ENCODE data around the gene GPR139. TPM values are rescaled to one million over a fixed set of nuclear protein-coding genes. Genes with fewer than 3 reads are reported as not detected.

Gene GPR139
- total and polyA plus RNA-seq, 5 donors from 2014 or later: not detected

GRCh38 chr16:20001856-20002707, 71.6 kb downstream of the GPR139 start:
- H3K36me3 Mint-ChIP-seq: no peaks in the 10 kb centered on the region
- DNase-seq (no peak), ATAC-seq (ENCODE audit: low read depth in 2 of 2) (no peak)
- no peaks in the 10 kb centered on the region for H3K27me3 ChIP-seq (ENCODE audit: control insufficient read depth, insufficient read depth, low read length)
- H3K9me3 Mint-ChIP-seq: peaks cover 0 to 4% (median 1%) of the 10 kb centered on the region in 7 donors
- no peaks in the 10 kb centered on the region for H3K36me3 ChIP-seq (ENCODE audit: control insufficient read depth, insufficient read depth, low read length)
- H3K27ac Mint-ChIP-seq: no peak overlapping the region
- no peak overlapping the region for H3K4me3 ChIP-seq (ENCODE audit: low read depth, low read length)
- H3K9me3 ChIP-seq (ENCODE audit: control insufficient read depth in 2 of 2, low read length in 2 of 2): no peaks in the 10 kb centered on the region
- H3K27me3 Mint-ChIP-seq: no peaks in the 10 kb centered on the region
- no peak overlapping the region for H3K27ac ChIP-seq (ENCODE audit: insufficient read depth, low read length, poor library complexity, severe bottlenecking)
- H3K4me1 ChIP-seq (ENCODE audit: control insufficient read depth, insufficient read depth, low read length, poor library complexity, severe bottlenecking): no peaks in the 10 kb centered on the region
- H3K4me1 Mint-ChIP-seq: no peaks in the 10 kb centered on the region
- H3K4me3 Mint-ChIP-seq: no peak overlapping the region

- no peaks in the 10 kb centered on the region for H3K36me3 Mint-ChIP-seq
- no peak for DNase-seq
- H3K4me1 Mint-ChIP-seq: no peaks in the 10 kb centered on the region
- no peak for ATAC-seq (ENCODE audit: low read depth in 2 of 2)
- H3K4me3 Mint-ChIP-seq: no peak overlapping the region
- Histone ChIP-seq H3K4me1 (ENCODE audit: control insufficient read depth, insufficient read depth, low read length, poor library complexity, severe bottlenecking) (no peaks in the 10 kb centered on the region), H3K27ac (ENCODE audit: insufficient read depth, low read length, poor library complexity, severe bottlenecking) (no peak overlapping the region), H3K9me3 (ENCODE audit: control insufficient read depth in 2 of 2, low read length in 2 of 2) (no peaks in the 10 kb centered on the region), H3K36me3 (ENCODE audit: control insufficient read depth, insufficient read depth, low read length) (no peaks in the 10 kb centered on the region), H3K27me3 (ENCODE audit: control insufficient read depth, insufficient read depth, low read length) (no peaks in the 10 kb centered on the region), H3K4me3 (ENCODE audit: low read depth, low read length) (no peak overlapping the region)
- no peak overlapping the region for H3K27ac Mint-ChIP-seq
- peaks cover 0 to 1% (median 0%) of the 10 kb centered on the region in 7 donors for H3K9me3 Mint-ChIP-seq
- no peaks in the 10 kb centered on the region for H3K27me3 Mint-ChIP-seq
Observed at GRCh38 chr16:19997734-19998133, 76.0 kb downstream of the GPR139 start.

- Mint-ChIP-seq H3K4me1 (no peaks in the 10 kb centered on the region), H3K9me3 (peaks cover 0 to 1% (median 0%) of the 10 kb centered on the region in 7 donors), H3K27me3 (no peaks in the 10 kb centered on the region), H3K27ac (no peak overlapping the region), H3K36me3 (no peaks in the 10 kb centered on the region), H3K4me3 (no peak overlapping the region)
- no peak overlapping the region for H3K4me3 ChIP-seq (ENCODE audit: low read depth, low read length)
- ATAC-seq (ENCODE audit: low read depth in 2 of 2) (no peak), DNase-seq (no peak)
- no peak overlapping the region for H3K27ac ChIP-seq (ENCODE audit: insufficient read depth, low read length, poor library complexity, severe bottlenecking)
- H3K4me1 ChIP-seq (ENCODE audit: control insufficient read depth, insufficient read depth, low read length, poor library complexity, severe bottlenecking): no peaks in the 10 kb centered on the region
- no peaks in the 10 kb centered on the region for H3K36me3 ChIP-seq (ENCODE audit: control insufficient read depth, insufficient read depth, low read length)
- H3K9me3 ChIP-seq (ENCODE audit: control insufficient read depth in 2 of 2, low read length in 2 of 2): no peaks in the 10 kb centered on the region
- H3K27me3 ChIP-seq (ENCODE audit: control insufficient read depth, insufficient read depth, low read length): no peaks in the 10 kb centered on the region
Observed at GRCh38 chr16:19997264-19997663, 76.4 kb downstream of the GPR139 start.

- Histone ChIP-seq H3K27ac (ENCODE audit: insufficient read depth, low read length, poor library complexity, severe bottlenecking) (no peak overlapping the region), H3K36me3 (ENCODE audit: control insufficient read depth, insufficient read depth, low read length) (no peaks in the 10 kb centered on the region), H3K4me1 (ENCODE audit: control insufficient read depth, insufficient read depth, low read length, poor library complexity, severe bottlenecking) (no peaks in the 10 kb centered on the region), H3K4me3 (ENCODE audit: low read depth, low read length) (no peak overlapping the region), H3K27me3 (ENCODE audit: control insufficient read depth, insufficient read depth, low read length) (no peaks in the 10 kb centered on the region), H3K9me3 (ENCODE audit: control insufficient read depth in 2 of 2, low read length in 2 of 2) (no peaks in the 10 kb centered on the region)
- Mint-ChIP-seq H3K27ac (no peak overlapping the region), H3K9me3 (peaks cover 0 to 2% (median 0%) of the 10 kb centered on the region in 7 donors), H3K4me3 (no peak overlapping the region), H3K27me3 (peaks cover under 1% of the 10 kb centered on the region), H3K4me1 (no peaks in the 10 kb centered on the region), H3K36me3 (no peaks in the 10 kb centered on the region)
- DNase-seq (no peak), ATAC-seq (ENCODE audit: low read depth in 2 of 2) (no peak)
Observed at GRCh38 chr16:19994466-19995170, 79.1 kb downstream of the GPR139 start.

- Histone ChIP-seq H3K4me1 (ENCODE audit: control insufficient read depth, insufficient read depth, low read length, poor library complexity, severe bottlenecking) (no peaks in the 10 kb centered on the region), H3K9me3 (ENCODE audit: control insufficient read depth in 2 of 2, low read length in 2 of 2) (no peaks in the 10 kb centered on the region), H3K27ac (ENCODE audit: insufficient read depth, low read length, poor library complexity, severe bottlenecking) (no peak overlapping the region), H3K27me3 (ENCODE audit: control insufficient read depth, insufficient read depth, low read length) (no peaks in the 10 kb centered on the region), H3K4me3 (ENCODE audit: low read depth, low read length) (no peak overlapping the region), H3K36me3 (ENCODE audit: control insufficient read depth, insufficient read depth, low read length) (no peaks in the 10 kb centered on the region)
- H3K27ac Mint-ChIP-seq: no peak overlapping the region
- no peak for DNase-seq
- ATAC-seq (ENCODE audit: low read depth in 2 of 2): no peak
- no peaks in the 10 kb centered on the region for H3K4me1 Mint-ChIP-seq
- no peak overlapping the region for H3K4me3 Mint-ChIP-seq
- peaks cover 5% of the 10 kb centered on the region for H3K27me3 Mint-ChIP-seq
- no peaks in the 10 kb centered on the region for H3K36me3 Mint-ChIP-seq
- peaks cover 0 to 4% (median 0%) of the 10 kb centered on the region in 7 donors for H3K9me3 Mint-ChIP-seq
Observed at GRCh38 chr16:19991614-19992013, 82.1 kb downstream of the GPR139 start.

- H3K36me3 ChIP-seq (ENCODE audit: control insufficient read depth, insufficient read depth, low read length): no peaks in the 10 kb centered on the region
- H3K27me3 ChIP-seq (ENCODE audit: control insufficient read depth, insufficient read depth, low read length): peaks cover 2% of the 10 kb centered on the region
- Mint-ChIP-seq H3K36me3 (no peaks in the 10 kb centered on the region), H3K4me3 (no peak overlapping the region), H3K9me3 (peaks cover 0 to 2% (median 1%) of the 10 kb centered on the region in 7 donors), H3K4me1 (no peaks in the 10 kb centered on the region), H3K27ac (peak overlapping the region in 1 of 3 donors; percentile 40), H3K27me3 (no peaks in the 10 kb centered on the region)
- no peak overlapping the region for H3K27ac ChIP-seq (ENCODE audit: insufficient read depth, low read length, poor library complexity, severe bottlenecking)
- ATAC-seq (ENCODE audit: low read depth in 2 of 2): no peak
- DNase-seq: no peak
- H3K4me3 ChIP-seq (ENCODE audit: low read depth, low read length): no peak overlapping the region
- no peaks in the 10 kb centered on the region for H3K9me3 ChIP-seq (ENCODE audit: control insufficient read depth in 2 of 2, low read length in 2 of 2)
- no peaks in the 10 kb centered on the region for H3K4me1 ChIP-seq (ENCODE audit: control insufficient read depth, insufficient read depth, low read length, poor library complexity, severe bottlenecking)
Observed at GRCh38 chr16:19984135-19984534, 89.6 kb downstream of the GPR139 start.
